ENCODE measurements around the gene SMAD7. TPM values are rescaled to one million over a fixed set of nuclear protein-coding genes. Genes with fewer than 3 reads are reported as not detected.

The SMAD7 gene
- total RNA-seq, 2 experiments from 2014 or later = 2.9 to 15.1 TPM

DNA sequence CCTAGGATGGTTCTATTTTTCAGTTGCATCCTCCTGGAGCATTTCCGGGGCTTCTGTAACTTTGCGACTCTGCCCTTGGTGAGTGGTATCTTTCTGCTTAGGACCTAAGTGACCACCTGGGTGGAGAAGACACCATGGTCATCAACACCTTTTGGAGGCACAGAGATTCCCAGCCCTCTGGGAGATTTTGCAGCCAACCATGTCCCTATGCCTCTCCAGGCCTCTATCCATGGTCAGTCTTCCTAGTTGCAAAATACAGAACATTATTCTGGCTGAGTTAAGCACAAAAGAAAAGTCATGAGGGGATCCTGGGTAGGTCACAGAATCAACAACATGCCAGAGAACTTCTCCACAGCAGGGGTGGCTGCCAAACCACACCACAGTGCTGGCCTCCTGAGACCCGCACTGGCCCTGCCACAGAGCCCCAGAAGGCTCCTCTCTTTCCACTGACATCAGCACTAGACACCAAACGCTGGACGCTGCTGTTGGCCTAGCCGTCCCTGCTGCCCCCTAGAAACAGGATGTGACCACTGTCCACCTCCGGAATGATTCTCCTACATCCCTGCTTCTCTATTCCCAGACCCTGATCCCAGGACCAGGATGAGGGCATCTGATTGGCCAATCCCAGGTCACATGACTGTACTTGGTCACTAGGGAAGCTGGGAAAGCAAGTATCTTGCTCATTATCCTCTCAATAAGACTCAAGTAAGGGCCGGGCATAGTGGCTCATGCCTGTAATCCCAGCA lies 47.7 kb downstream of the SMAD7 start:
- Histone ChIP-seq H3K9me2 (ENCODE audit: insufficient read depth, low read length) (no peaks in the 10 kb centered on the region), H3K4me3 (ENCODE audit: low read depth, low read length, poor library complexity, severe bottlenecking) (no peak overlapping the region), H3K4me2 (ENCODE audit: low read length) (no peak overlapping the region), H3K36me3 (ENCODE audit: insufficient read depth, low read length) (no peaks in the 10 kb centered on the region), H3K9me3 (ENCODE audit: low read length) (no peaks in the 10 kb centered on the region), H3K27ac (ENCODE audit: low read depth, low read length, poor library complexity, severe bottlenecking) (no peak overlapping the region), H4K20me1 (ENCODE audit: insufficient read depth, low read length) (no peaks in the 10 kb centered on the region), H3K79me2 (ENCODE audit: insufficient read depth, low read depth, low read length) (no peaks in the 10 kb centered on the region), H2AFZ (ENCODE audit: low read length) (no peak overlapping the region), H3K4me1 (ENCODE audit: insufficient read depth, low read length, poor library complexity, severe bottlenecking) (no peaks in the 10 kb centered on the region)
- CTCF ChIA-PET (ENCODE audit: unreplicated experiment) = no interaction called here
- BruUV-seq (replicated peaks) = no TSS peak
- intact Hi-C loops (cut with micrococcal nuclease; ENCODE audit: unreplicated experiment) = no loop called here
- POLR2A ChIA-PET = interaction anchor here (0.6 kb wide), 1 partner anchor 315 kb away, joined by 3 read pairs; no protein-coding TSS in a partner anchor
- no peak for DNase-seq (ENCODE audit: low spot score)
- no peak for TF ChIP-seq EZH2phosphoT487 (IDR thresholded peaks at IDR 0.05; ENCODE audit: borderline replicate concordance, low read depth, low read length)
- TF ChIP-seq, protein P1, sequence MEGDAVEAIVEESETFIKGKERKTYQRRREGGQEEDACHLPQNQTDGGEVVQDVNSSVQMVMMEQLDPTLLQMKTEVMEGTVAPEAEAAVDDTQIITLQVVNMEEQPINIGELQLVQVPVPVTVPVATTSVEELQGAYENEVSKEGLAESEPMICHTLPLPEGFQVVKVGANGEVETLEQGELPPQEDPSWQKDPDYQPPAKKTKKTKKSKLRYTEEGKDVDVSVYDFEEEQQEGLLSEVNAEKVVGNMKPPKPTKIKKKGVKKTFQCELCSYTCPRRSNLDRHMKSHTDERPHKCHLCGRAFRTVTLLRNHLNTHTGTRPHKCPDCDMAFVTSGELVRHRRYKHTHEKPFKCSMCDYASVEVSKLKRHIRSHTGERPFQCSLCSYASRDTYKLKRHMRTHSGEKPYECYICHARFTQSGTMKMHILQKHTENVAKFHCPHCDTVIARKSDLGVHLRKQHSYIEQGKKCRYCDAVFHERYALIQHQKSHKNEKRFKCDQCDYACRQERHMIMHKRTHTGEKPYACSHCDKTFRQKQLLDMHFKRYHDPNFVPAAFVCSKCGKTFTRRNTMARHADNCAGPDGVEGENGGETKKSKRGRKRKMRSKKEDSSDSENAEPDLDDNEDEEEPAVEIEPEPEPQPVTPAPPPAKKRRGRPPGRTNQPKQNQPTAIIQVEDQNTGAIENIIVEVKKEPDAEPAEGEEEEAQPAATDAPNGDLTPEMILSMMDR (conservative IDR thresholded peaks at IDR 0.05; ENCODE audit: low read length) = no peak

DNA sequence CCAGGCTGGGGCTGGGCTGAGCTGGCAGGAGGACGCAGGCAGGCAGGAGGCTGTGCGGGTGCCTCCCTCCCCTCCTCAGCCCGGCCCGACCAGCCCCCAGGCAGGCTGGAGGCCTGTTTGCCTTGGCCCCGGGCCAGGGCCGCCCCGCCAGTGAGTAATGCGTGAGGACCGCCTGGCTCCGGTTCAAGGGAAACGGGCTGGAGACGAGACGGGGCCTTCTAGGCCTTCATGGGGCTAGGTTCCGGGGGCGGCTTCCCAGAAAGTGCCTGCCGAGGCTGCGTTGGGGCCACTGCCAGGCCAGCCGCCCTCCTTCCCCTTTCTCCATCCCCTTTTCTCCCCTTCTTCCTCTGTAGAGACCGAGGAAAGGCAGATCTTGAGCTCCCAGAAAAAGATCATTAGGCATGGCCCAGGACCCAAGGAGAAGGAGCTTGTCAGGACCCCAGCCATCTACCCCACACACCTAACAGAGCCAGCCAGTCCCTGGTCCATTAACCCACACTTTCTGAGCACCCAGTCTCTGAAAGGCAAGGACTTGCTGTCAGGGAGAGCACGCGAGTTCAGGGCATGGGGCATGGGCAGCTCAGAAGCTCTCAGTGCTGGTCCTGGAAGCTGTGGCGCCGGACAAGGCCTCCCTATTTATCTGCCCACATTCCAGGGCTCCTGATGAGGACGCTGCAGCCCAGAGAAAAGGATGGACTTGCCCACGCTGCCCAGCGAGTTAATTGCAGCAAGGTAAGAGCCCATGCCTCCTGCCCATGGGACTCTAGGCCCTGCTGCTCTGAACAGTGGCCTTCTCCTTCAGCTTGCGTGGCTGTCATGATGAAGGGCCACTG lies 48.5 kb downstream of the SMAD7 start:
- POLR2A ChIA-PET = interaction anchor here (0.6 kb wide), 1 partner anchor 314 kb away, joined by 3 read pairs; no protein-coding TSS in a partner anchor
- Histone ChIP-seq H3K9me2 (ENCODE audit: insufficient read depth, low read length) (no peaks in the 10 kb centered on the region), H3K79me2 (ENCODE audit: insufficient read depth, low read depth, low read length) (no peaks in the 10 kb centered on the region), H3K9me3 (ENCODE audit: low read length) (no peaks in the 10 kb centered on the region), H3K4me3 (ENCODE audit: low read depth, low read length, poor library complexity, severe bottlenecking) (no peak overlapping the region), H3K4me1 (ENCODE audit: insufficient read depth, low read length, poor library complexity, severe bottlenecking) (peaks cover 1% of the 10 kb centered on the region), H3K36me3 (ENCODE audit: insufficient read depth, low read length) (no peaks in the 10 kb centered on the region), H4K20me1 (ENCODE audit: insufficient read depth, low read length) (no peaks in the 10 kb centered on the region), H3K27ac (ENCODE audit: low read depth, low read length, poor library complexity, severe bottlenecking) (no peak overlapping the region), H3K4me2 (ENCODE audit: low read length) (no peak overlapping the region), H2AFZ (ENCODE audit: low read length) (no peak overlapping the region)
- CTCF ChIA-PET (ENCODE audit: unreplicated experiment) = no interaction called here
- no peak for TF ChIP-seq EZH2phosphoT487 (IDR thresholded peaks at IDR 0.05; ENCODE audit: borderline replicate concordance, low read depth, low read length)
- TF ChIP-seq, protein P1 (conservative IDR thresholded peaks at IDR 0.05; ENCODE audit: low read length) = no peak
- DNase-seq (ENCODE audit: low spot score) = no peak
- BruUV-seq (replicated peaks) = no TSS peak
- intact Hi-C loops (cut with micrococcal nuclease; ENCODE audit: unreplicated experiment) = no loop called here

Data from OCI-LY7 (cell line).